HG03432 (cell line): ENCODE results near the gene TALDO1.

Experiments used
- ATAC-seq: cut with Tn5 transposase; IDR thresholded peaks from one replicate; pipeline ENCODE4 v1.9.1; 2021; ENCODE audit warnings: mild to moderate bottlenecking, moderate library complexity; ENCODE audit not compliant: unreplicated experiment

TALDO1 gene

DNA sequence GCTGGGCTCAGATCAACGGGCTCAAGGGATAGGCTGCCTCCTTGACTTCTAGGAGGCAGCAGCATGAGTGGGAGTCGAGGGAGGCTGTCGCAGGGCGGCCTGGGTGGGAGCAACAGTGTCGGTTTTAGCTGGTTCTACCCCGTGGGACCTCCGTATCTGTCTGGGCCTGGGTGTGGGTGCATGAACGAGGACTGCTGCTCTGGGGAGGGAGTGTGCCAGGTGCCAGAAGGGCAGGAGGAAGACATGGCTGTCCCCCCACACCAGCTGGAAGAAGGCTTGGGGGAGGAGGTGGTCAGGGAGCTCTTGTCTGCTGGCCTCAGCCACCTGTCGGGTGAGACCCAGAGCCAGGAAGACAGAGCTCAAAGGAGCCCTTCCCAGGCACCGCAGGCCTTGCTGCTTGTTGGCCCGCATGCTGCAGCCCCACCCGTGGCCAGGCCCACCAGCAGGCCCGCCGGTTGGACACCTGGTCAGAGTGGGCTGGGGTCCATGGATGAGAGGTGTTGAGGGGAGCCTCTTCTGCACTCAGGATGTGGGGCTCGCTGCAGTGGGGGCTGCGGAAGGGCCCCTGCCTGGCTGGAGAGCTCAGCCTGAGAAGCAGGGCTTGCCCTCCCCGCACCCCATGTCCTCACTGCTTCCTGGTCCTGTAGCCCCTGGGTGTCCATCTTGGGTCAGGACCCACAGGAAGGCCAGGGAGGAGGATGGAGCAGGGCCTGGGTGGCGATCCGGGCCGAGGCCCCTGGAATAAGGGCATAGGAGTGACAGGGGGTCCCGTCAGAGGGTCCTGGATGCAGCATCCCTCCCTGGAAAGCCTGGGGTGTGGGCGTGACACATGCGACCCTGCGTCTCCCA is 39.2 kb downstream of the TALDO1 start:
- ATAC-seq = no peak

DNA sequence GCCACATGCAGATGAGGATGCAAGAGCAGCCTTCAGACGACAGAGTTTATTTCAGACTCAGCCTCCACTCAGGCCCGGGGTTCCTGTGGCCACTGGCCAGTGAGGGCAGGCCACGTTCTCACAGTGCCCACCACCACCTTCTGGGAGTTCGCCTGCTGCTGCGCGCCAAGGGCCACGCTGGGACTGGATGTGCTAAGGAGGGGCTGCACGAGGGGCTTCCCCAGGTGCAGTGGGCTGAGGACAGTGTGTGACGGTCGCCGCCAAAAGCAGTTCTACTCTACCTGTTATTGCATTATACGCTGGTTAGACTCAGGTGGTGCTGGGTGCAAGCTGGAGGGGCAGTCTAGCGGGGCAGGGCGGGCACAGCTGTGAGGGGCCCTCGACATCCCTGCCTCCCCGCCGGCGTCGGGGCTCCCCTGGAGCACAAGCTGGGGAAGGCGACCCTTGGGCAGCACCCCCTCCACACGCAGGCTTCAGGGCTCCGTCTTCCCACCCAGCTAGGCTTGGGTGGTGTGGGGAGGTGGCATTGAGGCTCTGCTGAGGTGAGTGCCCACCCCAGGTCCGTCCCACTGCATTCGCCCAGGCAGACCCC is 39.9 kb downstream of the TALDO1 start:
- ATAC-seq = no peak

DNA sequence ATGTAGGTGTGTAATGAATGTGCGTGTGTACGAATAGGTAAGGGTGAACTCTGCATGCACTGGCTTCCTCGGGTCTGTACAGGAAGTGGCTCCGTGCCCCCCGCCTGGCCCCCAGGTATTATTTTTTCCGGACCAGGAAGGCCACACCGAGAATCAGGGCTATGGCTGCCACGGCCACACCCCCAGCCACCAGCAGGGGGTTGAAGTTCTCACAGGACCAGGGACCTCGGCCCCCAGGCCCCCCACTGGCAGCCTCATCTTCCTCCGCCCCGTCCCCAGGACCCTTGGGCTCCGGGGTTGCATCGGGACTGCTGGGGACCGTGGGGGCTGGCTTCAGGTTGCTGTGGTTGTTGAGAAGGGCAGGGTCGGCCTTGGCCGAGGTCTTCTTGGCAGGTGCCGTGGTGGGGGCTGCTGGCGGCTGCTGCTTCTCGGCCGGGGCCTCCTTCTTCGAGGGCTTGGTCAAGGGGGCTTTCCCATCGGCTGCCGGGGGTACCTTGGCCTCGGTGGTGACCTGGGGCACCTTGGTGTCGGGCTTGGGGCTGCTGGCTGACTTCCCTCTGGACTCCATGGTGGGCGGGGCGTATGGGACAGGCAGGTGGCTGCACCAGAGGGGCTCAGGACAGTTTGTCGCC is 40.9 kb downstream of the TALDO1 start:
- ATAC-seq = no peak

DNA sequence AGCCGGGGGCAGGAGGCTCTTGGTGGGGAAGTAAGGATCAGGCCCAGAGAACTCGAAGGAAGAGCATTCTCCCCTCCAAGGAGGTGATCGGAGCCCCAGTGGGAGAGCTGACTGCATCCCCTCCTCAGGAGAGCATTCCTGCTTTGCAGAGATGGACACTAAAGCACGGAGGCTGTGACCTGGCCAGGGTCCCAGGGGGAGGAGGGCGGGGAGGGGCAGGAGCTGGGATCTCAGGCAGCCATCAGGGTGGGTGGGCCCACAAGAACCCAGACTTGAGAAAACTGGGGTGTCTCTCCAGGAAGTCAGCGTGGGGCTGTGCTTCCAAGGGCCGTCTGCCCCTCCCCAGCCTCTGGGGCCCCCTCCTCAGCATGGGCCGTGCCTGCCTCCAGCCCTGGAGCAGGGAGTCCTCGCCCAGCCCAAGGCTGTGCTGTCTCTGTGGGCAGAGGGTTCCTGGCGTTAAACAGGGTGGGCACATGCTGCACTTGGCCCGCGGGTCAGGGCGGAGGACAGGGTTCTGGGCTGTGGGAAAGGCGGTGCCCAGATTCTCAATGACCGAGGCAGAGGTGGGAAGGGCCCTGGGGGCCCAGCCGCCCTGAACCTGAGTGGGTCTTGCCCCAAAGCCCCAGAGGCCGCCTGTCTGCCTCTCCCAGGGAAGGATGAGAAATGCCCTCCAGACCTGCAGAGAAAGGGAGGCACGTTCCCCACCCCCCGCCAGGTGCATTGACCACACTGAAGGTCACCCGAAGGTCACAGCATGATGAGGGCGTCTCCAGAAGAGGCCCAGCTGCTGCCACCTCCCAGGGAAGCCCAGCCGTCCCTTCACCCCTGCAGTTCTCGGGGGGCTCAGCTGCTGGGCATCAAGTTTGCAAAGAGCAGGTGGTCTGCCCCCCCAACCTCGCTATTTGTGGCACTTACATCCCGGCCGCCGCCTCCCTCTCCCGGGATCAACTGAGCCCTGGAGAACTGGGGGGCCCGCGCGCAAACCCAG is 42.0 kb downstream of the TALDO1 start:
- ATAC-seq = no peak

DNA sequence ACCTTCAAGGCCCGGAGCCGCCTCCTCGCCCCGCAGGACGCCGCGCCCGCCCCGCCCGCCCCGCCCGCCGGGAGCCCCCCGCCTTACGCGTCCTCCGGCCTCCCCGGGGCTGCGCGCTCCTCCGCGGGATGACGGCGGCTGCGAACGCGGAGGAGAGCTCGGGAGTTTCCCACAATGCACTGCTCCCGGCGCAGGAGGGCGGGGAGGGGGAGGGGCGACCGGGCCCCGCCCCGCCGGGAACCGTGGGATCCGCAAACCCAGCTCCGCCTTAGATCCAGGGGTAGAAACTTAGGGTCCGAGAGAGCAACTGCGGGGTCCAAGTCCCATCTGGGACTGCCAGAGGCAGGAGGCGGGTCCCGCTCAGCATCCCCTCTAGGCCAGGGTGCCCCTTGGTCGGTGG is 42.7 kb downstream of the TALDO1 start, which contains the start of gene CEND1:
CEND1 (minus strand) TSS at position 148 of the 400 bp plus-strand sequence. CDS start 1,514 bp downstream, outside the sequence.
- ATAC-seq = no peak

DNA sequence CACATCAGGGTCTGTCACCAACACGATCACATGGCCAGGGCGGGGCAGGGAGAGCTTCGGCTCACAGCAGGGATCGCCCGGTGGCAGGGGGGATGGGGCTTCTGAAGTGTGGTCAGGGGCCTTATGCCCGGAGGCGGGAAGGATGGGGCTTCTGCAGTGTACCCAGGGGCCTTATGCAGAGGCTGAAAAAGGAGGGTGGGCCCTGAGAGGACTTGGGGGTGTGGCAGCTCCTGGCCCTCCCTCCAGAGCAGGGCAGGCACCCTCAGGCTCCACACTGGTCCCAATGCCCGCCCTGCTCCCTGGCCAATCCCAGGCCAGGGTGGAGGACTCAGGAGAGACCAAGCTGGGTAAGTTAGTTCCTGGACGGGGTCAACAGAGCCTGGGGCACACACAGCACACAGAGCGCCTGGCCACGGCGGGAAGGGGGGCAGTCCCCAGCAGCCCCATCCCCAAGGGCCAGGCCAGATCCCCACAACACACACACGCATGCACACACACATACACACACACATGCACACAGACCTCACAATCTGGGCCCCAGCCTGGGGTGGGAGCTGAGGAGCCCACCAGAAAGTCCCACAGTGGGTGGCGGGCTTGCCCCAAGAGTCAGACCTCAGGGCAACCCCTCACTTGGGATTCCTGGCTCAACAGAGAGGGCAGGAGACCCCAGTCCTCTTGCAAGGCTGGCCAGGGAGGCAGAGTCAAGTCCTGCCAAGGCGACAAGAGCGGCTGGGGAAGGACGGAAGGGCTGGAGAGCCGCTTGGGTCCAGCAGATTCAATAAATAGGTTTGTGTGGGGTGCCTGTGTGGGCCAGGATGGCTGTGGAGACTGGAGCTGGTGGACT is 43.7 kb downstream of the TALDO1 start:
- no peak for ATAC-seq

DNA sequence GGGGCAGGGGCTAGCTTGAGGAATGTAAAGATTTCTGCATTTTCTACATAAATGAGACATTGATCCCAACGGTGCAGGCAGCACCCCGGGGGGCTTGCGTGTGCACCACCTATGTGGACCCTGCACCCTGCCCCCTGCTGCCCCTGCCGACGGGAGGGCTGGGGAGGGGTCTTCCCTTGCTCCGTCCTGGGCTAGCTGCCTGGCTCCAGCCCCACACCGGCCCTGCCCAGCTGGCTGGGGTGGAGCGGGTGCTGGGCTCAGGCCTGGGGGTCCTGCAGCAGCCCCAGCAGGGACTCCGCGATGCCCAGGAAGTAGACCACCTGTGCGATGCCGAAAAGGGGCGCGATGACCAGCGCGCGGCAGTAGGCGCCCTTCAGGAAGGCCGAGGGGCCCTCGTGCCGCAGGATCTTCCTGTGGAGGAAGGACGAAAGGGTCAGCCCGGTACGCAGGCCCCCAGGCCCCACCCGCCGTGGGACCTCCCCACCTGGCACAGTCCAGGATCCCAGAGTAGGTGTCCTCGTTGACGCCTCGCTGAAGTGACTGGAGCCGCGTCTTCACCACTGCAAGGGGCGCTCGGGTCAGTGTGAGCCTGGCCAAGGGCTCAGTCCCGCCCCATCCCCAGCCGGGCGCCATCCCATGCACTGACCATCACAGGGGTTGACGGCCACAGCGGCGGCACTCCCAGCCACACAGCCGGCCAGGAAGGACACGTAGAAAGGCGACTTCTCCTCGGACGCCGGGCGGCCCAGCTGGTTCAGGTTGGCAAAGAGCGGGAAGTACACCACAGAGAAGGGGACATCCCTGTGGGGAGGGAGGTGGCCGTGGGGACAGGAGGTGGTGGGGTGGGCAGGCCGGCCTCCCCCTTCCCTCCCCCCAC is 44.6 kb downstream of the TALDO1 start:
- no peak for ATAC-seq

DNA sequence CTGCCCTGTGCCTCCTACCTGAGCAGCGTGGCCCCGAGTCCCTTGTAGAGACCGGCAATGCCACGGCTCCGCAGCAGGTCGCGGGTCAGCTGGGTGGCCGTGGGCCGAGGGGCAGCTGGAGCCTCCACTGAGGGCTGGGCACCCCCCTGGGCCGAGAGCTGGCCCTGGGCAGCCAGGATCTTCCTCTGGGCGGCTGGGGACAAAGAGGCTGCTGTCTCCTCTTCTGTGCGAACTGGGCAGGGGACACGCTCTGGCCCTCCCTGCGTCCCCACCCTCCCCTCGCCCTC is 45.2 kb downstream of the TALDO1 start:
- ATAC-seq = no peak

DNA sequence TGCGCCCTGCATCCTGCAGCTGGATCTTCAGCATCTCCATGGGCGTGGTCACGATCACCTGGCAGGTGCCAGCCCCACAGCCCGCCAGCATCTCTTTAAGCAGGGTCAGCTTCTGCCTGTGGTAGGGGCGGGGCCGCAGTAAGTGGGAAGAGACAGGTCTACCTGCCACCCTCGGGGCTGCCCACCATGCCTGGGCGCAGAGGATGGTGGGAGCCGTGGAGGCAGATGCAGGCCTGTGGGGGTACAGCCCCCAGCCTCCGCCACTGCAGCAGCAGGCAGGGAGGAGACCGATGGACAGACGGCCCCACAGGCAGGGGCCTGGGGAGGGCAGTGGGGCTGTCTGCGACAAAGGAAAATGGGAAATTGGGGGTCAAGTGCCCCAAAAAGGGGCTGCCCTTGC is 45.6 kb downstream of the TALDO1 start:
- ATAC-seq = no peak

DNA sequence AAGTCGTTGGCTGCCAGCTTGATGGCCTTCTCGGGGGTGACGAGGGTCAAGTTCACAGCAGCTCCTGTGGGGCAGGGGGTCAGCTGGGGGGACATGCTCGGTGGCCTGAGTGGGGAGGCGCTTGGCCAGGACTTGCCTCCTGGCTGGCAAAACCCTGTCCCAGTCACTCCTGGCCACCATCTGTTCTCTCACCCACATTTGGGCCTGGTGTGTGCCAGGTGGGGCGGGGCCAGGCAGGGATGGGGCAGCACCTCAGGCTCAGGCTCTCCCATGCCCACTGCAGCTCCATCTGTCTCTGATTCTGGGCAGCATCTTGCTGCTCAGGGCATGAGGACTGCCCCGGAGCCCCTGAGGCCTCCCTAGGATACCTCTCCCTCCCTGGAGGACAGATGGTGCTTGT is 46.3 kb downstream of the TALDO1 start:
- no peak for ATAC-seq

DNA sequence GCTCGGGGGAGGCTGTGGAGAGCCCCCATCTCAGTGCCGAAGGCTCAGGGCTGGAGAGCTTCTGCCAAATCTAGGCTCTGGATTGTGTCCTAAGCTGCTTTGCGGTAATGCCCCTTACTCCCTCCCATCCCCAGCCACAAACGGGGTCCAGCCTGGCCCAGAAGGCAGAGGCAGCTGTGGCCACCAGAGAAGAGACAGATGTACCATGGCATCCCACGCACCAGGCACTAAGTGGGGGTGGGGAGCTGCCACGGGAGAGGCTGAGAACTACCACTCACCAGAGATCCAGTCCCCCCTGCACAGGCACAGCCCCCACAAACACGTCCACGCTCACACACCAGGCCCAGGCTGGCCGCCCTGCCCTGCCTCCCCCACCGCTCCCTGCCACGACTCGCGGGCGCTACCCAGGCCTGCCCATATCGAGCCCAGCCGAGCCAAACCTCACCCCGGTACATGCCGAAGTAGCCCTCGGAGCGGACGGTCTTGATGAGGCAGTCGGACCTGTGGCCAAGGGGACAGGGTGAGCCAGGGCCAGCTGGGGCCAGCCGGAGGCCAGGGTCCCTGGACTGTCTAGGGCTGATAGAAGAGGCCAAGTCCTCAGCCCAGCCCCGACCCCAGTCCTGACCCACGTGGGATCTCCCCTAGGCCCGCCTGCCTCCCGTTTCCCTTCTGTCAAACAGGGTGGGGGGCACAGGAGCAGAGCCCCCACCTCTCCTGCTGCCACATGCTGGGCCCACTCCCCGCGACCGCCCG is 46.9 kb downstream of the TALDO1 start:
- ATAC-seq = no peak

DNA sequence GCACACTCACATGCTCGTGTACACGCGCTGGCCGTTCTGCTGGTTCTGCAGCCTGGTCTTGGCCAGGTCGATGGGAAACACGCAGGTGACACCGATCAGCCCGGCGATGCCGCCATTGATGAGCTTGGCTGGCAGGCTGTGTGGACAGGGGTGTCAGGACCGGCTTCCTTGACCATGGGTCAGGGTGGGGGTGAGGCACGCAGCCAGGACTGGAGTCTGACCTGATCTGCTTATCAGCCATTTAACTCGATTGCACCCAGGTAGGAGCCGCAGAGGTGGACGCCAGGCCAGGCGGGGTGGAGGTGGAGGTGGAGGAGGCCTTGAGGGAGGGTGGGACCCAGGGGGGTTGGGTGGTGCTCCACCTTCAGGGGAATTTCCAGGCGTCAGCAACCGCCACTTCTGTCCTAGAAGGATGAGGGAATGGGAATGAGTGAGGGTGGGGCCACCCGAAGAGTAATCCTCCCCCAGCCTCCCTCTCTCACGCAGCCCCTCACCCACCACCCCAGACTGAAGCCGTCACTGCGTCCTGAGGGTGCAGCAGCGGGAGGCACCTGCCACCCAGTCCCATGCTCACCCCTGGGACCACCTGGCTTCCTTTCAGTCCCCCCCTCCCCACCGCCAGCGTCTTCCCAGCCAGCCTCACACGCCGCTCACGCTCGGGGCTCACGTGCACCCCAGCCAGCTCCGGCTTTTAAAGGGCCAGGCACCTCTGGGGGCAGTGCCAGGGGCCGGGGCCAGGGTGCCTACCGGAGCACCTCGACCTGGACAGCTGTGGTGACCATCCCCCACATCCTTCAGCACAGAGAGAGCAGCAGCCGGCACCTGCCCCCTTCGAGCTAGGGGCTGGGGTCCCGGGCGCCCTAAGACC is 47.7 kb downstream of the TALDO1 start:
- ATAC-seq = no peak

DNA sequence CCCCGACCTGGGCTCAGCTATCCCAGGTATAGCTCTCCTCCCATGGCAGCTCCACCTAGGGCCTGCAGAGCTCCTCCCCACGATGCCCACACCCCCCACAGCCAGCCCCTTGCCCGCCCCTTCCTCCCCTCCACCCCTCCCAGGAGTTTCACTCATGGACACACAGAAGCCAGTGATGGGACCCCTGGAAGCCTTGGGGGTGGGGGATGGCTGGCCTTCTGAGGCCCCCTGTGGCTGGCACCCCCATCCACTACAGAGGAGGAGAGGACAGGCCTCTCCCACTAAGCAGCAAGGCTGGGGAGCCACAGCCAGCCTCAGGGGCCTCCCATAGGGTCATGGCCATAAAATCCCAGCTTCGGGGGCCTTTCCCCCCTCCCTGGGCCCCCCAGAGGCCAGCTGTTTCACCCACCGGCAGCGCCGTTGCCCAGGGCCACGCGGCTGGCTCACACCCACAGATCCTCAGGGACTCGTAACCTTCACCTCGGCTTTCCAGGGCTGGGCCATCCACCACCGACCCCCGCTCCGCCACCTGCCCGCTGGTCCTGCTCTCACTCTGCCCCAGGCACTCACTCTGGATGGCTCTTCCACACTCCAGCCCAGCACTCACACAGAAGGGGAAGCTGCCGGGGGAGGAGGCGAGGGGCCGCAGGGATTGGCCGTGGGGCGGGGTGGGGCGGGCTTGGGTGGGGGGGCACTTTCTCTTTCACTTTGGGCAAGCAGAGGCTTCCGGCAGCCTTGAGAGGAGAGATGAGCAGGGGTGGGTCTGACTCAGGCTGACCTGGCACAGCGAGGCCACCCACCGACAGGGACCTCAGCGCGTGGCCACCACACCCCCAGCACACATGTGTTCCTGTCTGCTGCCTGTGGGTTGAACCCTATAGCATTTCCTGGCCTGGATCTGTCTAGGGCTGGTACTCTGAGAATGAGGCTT is 48.6 kb downstream of the TALDO1 start:
- ATAC-seq = no peak

DNA sequence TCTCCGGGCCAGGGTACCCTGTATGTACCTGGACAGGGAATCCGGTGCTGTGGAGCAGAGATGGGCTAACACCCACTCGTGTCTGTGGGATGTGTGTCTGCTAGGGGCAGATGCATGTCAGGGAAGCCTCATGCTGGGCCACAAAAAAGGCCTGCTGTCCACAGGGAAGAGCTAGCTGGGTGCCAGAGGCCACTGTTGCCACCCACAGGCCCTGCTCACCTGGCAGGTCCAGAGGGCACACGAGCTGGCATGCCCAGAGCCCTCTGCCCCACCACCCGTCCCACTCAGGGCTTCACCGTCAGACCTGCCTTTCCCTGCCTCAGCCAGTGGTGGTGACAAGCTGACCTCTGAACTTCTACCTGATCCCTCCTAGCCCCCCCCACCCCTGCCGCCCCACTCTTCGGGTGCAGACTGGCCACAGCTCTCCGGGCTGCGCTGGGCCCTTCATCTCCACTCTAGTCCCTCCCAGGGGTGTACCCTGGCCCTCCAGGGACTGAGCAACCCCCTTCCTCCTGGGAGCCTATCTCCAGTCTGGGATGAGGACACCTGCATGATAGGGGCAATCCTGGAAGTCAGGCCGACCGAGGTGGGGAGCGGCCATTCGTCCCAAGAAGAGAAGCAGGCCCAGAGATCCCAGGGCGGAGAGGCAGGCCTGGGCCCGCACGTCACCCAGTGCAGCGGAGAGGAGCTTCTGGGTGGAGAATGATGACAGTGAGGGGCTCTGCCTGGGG is 49.5 kb downstream of the TALDO1 start:
- ATAC-seq = no peak

DNA sequence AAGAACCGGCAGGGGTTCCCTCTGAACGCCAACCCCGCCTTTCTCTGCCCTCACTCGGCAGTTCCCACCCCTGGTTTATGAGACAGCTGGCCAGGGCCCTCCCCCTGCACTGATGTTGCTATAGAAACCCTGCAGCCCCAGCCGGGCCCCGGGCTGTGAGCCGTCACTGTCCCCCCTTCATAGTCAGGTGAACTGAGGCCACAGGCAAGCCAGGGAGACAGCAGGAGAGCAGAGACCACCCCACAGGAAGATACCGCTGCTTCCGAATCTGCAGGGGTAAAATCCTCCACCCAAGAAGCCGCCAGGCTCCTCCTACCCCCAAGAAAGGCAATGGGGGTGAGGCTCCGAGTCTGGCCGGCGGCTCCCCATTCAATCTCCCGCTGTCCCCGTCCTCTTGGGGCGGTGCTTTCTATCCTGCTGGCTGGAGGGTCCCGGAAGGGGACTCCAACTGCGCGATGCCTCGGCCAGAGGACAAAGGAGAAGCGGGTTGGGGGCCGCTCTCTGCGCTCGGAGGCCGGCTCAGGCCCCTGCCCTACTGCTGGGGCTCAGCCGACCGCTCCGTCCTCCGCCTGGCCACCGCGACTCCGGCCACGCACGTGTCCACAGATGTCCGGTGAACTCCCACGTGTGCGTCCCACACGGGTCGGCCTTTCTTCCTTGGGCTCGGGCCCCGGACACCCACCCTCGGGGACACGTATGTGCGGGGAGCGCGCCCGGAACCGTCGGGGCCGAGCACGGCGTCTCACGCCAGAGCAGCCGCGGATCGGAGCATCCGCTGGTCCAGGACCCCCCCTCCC is 50.2 kb downstream of the TALDO1 start:
- peak; percentile 45 for ATAC-seq
